NCI-H2029 treated with DMSO at 0.1 percent for 48 hours (cell line): ENCODE measurements around the gene PHLDB1.
A peak's percentile ranks its signal among the peaks of the same experiment; 100 is the strongest.
"Not testable (repeated sequence)": the region's sequence is repeated elsewhere in the genome, so short reads cannot be mapped to it uniquely, and the experiment has no call there.

ENCODE experiments used
- DNase-seq: peaks from one replicate; lab custom pipeline; 2025; lab: John Stamatoyannopoulos, UW

The PHLDB1 gene

DNA sequence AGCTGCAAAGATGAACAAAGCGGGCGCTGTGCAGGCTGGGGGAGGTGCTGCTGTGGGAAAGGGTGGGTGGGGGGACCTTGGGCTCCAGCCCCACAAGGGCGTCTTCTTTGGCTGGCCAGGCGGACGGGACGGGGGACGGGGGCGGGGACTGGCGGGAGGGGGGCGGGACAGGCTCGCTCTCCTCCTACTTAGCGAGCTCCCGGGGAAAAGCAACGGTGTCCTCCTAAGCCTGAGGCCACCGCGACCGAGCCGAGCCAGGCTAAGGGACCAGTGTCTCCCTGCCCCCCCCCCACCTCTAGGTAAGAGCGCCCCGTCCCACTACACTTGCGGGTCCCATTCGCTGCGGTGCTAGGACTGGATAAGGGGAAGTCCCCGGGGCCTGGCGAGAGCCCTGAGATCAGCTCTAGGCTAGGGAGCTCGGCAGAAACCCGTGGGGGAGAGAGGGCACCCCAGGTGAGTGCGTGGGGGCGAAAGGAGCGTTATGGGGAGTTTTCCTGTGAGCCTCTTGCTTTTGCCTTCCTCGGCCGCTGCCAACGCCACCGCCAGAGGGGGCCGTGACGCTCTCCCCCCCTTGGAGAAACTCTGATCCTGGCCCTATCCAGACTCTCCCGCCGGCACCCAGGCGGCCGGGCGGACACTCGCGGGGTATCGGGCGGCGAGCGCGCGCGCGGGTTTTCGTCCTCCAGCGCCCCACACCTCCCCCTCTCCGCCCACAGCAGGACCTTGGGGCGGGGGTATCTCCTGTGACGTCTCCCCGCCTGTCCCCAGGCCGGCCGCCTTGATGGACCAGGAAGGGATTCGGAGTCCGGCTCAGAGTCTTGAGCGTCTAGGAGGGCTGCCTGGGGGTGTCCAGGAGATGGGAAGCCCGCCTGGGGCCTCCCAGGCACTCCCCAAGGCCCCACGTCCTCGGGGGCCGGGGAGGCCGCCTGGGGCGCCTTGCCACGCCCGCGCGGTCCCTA is at the start of gene PHLDB1:
PHLDB1 (plus strand) TSS at position 215 of the 959 bp plus-strand sequence. CDS start 6,222 bp downstream, outside the sequence.
- no peak for DNase-seq

DNA sequence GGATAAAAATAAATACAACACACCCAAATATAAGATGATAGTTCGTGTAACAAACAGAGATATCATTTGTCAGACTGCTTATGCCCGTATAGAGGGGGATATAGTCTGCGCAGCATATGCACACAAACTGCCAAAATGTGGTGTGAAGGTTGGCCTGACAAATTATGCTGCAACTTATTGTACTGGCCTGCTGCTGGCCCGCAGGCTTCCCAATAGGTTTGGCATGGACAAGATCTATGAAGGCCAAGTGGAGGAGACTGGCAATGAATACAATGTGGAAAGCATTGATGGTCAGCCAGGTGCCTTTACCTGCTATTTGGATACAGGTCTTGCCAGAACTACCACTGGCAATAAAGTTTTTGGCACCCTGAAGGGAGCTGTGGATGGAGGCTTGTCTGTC is 46.6 kb upstream of the PHLDB1 start:
- no peak for DNase-seq

DNA sequence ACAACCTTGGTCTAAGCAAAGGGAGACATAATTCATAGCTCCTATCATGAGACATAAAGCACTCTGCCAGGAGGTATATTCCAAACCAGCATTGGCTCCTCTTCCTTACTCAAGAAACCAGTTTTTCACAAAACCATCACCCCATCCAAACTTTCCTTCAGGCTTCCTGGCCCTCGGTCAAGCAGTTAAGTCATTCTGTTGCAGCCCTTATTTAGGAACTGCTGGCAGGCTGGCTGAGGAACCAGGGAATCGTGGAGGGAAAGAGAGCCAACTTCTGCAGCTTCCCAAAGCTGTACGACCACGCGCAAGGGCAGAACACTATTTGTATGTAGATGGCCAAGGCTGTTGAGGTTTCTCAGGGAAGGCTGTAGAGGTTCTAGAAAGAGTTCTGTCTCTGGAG is 42.4 kb upstream of the PHLDB1 start:
- DNase-seq = no peak

DNA sequence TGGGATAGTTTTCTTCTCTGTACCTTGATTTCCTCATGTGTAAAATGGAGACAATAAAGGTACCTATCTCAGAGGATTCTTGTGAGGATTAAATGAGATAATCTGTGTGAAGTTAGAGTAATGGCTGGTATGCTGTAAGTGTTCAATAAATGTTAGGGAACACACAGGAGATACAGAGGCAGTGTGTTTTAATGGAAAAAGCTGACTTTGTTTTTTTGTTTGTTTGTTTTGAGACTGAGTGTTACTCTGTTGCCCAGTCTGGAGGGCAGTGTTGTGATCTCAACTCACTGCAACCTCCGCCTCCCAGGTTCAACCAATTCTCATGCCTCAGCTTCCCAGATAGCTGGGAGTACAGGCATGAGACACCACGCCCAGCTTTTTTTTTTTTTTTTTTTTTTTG is 37.7 kb upstream of the PHLDB1 start:
- DNase-seq = no peak

DNA sequence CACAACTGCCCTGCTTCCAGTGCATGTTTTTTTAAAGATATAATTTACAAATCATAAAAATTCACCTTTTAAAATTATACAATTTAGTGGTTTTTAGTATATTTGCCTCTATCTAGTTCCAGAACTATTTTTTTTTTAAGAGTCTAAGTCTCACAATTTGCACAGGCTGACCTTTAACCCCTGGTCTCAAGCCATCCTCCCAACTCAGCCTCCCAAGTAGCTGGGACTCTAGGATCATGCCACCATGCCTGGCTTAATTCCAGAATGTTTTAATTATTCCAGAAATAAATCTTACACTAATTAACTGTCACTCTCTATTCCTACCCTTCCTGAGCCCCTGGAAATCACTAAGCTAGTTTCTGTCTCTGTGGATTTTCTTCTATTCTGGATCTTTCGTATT is 36.6 kb upstream of the PHLDB1 start:
- DNase-seq = no peak

DNA sequence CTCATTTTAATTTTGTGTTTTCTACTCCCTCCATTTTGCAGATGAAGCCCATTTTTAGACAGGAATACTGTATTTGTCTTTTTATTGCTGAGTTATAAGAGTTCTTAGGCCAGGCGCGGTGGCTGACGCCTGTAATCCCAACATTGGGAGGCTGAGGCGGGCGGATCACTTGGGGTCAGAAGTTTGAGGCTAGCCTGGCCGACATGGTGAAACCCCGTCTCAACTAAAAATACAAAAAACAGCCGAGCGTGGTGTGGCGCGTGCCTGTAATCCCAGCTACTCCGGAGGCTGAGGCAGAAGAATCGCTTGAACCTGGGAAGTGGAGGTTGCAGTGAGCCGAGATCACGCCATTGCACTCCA is 35.7 kb upstream of the PHLDB1 start:
- DNase-seq = not testable (repeated sequence)

DNA sequence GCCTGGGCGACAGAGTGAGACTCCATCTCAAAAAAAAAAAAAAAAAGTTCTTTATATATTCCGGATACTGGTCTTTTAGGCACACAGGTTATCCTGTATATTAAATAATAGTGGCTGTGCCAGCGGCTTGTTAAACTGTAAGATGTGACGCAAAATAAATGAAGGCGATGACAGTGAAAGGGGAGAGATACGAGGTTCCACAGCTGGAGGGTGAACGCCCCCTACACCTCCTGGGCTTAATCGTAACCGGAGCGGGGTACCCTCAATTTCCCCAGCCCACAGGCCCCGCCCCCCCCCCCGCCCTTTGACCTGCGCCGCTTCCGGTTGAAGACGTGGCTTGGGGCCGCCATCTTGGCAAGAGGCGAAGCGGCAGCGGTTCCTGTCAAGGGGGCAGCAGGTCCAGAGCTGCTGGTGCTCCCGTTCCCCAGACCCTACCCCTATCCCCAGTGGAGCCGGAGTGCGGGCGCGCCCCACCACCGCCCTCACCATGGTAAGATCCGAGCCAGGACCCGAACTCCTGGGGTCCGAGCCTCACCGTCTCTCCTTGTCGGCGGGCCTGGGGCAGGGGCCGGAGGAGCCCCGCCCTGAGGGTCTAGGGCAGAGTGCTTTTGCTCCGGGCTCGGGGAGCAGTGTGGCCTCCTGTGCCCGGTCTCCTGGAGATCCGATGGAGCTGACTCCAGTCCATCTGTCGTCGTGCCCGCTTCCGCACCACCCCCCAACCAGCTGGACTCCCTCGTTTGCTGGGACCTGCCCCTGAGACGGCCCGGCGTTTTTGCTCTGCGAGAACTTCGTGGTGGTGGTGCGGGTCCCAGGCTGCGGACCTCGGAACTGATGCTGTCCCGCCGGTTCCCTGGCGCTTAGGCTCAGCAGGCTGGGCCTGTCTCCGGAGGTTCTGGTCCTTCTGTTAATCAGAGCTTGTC is 35.1 kb upstream of the PHLDB1 start, which contains the start of gene ARCN1:
ARCN1 (plus strand) TSS at position 349 of the 920 bp plus-strand sequence; CDS start at position 488, 139 bp downstream.
- peak; percentile 41 for DNase-seq

DNA sequence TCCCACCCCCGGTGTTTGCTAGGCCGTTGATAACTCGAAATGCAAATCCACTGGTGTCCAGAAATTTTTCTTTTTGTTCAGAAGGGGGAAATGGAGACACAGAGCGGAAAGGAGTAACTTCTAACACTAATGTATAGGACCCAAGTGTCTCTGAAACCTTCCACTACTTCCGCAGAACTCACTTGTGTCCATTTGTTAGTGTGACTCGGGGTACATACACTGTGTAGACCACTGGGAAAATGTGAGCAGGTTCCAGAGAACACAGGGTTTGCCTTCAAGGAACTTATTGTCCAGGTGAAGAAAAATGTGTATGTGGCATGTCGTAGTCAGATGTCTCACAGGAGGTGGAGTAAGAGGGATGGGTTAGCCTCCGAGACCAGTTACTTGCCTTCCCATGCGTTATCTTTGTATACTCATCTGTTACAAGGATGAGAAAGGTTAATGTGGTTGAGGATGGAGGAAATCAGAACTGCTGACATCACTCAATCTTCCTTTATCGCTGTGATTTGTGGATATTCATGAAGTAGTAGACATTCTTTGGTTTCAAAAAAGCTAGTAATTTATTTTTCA is 34.3 kb upstream of the PHLDB1 start:
- DNase-seq = no peak

DNA sequence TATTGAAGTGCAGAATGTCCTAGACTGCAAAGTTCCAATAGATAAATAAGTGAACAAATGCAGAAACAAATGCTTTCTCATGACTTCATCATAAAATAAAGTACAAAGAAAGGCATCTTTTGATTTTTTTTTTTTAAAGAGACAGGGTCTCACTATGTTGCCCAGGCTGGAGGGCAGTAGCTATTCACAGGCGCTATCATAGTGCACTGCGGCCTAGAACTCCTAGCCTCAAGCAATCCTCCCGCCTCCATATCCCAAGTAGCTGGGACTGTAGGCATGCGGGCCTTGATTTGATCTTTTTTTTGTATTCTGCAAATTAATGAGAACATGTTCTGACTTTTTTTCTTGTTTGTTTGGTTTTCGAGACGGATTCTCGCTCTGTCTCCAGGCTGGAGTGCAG is 32.8 kb upstream of the PHLDB1 start:
- no peak for DNase-seq

DNA sequence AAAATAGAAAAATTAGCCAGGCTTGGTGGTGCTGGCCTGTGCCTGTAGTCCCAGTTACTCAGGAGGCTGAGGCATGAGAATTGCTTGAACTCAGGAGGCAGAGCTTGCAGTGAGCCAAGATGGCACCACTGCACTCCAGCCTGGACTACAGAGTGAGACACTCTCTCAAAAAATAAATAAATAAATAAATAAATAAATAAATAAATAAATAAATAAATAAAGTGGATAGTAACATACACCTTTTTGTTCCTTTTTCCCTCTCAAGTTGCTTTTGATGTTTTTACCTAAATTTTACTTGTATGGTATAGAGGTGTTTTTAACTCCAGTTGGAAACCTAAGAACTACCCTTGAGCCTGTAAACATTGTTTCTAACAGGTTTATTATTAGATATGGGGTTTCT is 29.4 kb upstream of the PHLDB1 start:
- not testable (repeated sequence) for DNase-seq

DNA sequence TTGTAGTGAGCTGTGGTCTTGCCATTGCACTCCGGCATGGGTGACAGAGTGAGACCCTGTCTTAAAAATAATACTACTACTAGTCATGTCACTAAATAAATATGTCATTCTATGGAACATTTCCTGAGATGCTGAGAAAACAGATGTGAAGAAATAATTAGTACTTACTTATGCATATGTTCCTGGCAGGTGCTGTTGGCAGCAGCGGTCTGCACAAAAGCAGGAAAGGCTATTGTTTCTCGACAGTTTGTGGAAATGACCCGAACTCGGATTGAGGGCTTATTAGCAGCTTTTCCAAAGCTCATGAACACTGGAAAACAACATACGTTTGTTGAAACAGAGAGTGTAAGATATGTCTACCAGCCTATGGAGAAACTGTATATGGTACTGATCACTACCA is 26.4 kb upstream of the PHLDB1 start:
- no peak for DNase-seq

DNA sequence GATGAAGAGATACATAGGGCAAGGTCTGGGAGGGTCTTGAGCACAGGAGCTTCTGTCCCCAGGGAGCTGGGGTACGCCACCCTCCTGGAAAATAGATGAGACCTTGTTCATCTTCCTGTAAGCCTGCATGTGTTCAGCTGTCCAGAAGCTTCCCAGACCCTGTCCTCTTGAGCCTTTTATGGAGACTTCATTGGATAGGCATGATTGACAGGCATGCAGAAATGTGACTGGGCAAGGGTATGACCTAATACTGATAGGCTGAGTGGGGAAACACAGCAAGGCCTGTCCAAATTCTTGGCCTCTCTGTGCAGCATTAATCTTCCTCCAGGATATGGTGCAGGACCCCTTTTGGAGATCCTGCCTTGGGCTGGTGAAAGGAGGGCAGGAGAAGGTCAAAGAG is 19.5 kb upstream of the PHLDB1 start:
- DNase-seq = no peak

DNA sequence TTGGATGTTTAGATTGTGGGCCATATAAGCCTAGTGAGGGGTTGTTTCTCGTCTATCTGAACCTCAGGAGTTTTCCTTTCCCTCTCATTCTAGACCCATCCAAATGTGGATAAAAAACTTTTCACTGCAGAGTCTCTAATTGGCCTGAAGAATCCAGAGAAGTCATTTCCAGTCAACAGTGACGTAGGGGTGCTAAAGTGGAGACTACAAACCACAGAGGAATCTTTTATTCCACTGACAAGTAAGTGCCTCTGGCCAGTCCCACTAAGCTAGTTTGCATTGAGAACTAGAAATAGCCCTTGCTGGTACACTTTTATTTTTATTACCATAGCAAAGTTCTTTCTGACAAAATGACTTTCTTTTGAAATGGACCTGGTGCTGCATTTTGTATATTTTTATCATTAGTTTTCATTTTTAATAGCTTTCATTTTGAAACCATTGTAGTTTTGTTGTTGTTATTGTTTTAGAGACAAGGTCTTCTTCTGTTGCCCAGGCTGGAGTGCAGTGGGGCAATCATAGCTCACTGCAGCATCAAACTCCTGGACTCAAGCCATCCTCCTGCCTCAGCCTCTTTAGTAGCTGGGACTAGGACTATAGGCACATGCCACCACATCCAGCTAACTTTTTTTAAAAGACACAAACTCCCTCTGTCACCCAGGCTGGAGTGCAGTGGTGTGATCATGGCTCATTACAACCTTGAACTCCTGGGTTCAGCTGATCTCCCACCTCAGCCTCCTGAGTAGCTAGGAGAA is 14.6 kb upstream of the PHLDB1 start:
- DNase-seq = no peak

DNA sequence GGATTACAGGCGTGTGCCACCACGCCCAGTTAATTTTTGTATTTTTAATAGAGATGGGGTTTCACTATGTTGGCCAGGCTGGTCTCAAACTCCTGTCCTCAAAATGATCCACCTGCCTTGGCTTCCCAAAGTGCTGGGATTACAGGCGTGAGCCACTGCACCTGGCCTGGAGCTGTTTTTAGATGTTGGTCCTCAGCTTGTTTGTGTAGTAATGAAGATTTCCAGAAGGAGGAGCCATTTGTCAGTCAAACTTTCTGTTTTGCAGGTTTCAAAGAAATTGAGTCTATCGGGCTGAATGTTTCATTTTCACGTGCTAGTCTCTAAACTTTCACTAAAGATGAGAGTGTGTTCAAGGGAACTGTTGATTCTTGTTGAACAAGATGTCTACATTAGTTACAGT is 12.4 kb upstream of the PHLDB1 start:
- not testable (repeated sequence) for DNase-seq

DNA sequence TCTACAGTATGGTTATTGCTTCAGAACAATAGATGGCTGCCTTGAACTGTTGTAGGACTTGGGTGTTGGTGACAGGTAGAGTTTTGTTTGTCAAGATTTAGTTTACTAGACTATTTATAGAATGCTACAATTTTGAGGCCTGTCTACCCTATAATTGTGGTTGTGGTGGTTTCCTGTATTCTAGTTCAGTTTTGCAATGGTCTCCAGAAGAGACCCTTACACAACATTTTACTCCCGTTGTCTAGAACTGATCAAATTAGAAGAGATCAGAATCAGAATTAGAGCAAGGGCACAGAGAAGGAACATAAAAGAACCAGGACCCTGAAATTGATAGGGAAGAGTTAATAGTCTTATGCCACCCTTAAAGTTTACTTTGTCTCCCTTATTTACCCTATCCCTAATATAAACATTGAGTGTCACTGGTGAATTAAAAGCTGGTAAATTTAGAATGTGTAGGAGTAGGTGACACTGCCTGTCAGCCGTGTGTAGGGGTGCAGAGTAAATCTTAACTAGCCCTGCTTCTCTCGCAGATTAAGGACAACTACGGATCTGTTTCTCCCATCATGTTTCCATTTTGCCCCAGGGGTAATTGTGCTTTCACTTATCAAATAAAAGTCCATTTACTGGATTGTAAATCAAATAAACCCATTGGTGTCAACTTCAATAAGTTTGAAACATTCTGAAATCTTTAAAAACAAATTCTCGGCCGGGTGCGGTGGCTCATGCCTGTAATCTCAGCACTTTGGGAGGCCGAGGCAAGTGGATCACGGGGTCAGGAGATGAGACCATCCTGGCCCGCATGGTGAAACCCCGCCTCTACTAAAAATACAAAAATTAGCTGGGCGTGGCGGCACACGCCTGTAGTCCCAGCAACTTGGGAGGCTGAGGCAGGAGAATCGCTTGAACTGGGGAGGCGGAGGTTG is 10.9 kb upstream of the PHLDB1 start:
- no peak for DNase-seq

DNA sequence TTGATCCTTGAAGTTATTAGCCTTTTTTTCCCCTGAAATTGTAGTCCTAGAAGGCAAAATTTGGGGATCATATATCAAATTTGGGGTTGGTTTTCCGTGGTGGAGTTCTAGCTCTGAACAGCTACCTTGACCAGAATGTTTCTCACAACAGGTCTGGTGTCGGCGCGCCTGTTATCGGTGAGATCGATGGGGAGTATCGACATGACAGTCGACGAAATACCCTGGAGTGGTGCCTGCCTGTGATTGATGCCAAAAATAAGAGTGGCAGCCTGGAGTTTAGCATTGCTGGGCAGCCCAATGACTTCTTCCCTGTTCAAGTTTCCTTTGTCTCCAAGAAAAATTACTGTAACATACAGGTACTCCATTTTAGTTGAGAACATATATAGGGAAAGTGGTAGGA is 9.9 kb upstream of the PHLDB1 start:
- no peak for DNase-seq

DNA sequence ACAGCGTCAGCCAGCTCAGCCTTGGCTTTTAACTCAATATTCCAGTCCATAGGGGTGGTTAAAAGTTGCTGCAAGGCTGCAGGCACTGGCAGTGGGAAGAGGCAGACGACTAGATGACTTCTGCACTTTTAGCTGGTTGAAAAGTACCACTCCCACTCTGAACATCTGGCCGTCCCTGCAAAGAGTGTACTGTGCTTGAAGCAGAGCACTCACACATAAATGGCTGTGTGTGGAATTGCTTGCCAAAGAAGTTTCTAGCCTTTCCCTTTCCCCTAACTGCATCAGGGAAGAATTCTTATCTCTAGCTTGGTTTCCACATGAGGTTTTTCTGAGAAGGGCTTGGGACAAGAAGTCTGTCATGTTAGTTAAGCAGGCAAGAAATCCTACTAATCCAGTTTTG is 5.1 kb upstream of the PHLDB1 start:
- no peak for DNase-seq

DNA sequence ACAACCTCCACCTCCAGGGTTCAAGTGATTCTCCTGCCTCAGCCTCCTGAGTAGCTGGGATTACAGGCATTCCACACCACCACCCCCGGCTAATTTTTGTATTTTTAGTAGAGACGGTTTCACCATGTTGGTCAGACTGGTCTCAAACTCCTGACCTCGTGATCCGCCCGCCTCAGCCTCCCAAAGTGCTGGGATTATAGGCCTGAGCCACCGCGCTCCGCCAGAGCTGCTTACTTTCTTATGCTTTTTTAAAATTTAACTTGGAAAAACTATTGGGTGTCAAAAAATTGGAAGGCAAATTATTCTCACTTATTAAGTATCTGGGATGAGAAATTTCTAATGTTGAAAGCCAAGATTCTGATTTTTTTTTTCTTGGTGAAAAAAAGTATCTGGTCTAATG is 3.7 kb upstream of the PHLDB1 start:
- not testable (repeated sequence) for DNase-seq

DNA sequence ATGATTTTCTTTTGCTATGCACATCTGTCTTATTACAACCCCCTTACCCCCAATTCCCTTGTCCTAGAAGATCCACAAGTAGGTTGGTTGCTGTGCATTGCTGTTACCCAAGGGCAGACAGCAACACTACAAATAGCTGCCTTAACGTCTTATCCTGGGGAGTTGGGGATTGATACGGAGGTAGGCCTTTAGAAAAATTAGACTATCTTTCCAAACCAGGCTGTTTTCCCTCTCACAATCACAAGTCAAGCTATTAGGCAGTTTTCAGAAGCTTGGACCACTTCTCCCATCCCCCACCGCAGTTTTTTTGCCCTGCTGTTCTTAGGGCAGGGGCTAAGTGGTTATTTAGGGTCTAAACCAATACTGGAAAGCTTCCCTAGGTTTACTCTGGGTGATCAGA is 2.8 kb upstream of the PHLDB1 start:
- DNase-seq = no peak

DNA sequence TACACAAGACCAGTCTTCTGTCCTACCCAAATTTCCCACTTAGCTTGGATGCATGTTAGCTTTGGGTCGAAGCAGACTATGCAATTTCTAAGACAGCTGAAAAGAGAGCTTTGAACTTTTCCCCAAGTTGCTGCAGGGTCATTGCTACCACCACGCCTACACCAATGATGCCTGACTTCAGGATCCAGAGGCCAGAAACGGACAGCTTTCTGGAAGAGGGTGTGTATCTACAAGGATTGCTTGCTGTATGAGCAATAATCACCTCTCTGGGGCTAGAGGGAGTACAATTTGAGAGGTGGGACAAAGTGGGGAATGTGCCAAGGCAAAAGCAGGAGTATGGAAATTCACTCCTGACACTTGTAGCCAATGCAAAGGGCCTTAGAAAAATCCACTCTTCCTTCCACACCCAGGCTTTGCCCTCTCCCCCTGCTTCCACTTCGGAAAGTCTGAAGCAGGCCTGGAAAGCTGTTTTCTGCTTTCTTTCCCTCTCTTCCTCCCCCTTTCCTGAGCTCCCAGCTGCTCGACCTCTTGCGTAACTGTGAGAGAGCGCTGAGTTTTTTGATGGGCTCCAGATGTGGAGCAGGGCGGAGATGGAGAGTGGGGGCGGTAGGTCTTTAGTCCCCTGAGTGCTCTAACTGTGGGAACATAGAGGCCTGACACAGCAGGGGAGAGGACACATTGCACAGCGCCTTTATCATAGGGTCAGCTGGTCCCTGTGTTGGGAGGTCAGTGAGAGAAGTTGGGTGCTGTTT is 2.1 kb upstream of the PHLDB1 start:
- no peak for DNase-seq
